NCI-H128 (cell line): ENCODE data around the gene DMTF1.
"Not testable (repeated sequence)": the region's sequence is repeated elsewhere in the genome, so short reads cannot be mapped to it uniquely, and the experiment has no call there.

Experiments used
- DNase-seq: peaks from one replicate; lab custom pipeline; 2025; ENCODE audit not compliant: unreplicated experiment; lab: John Stamatoyannopoulos, UW

The DMTF1 gene

DNA sequence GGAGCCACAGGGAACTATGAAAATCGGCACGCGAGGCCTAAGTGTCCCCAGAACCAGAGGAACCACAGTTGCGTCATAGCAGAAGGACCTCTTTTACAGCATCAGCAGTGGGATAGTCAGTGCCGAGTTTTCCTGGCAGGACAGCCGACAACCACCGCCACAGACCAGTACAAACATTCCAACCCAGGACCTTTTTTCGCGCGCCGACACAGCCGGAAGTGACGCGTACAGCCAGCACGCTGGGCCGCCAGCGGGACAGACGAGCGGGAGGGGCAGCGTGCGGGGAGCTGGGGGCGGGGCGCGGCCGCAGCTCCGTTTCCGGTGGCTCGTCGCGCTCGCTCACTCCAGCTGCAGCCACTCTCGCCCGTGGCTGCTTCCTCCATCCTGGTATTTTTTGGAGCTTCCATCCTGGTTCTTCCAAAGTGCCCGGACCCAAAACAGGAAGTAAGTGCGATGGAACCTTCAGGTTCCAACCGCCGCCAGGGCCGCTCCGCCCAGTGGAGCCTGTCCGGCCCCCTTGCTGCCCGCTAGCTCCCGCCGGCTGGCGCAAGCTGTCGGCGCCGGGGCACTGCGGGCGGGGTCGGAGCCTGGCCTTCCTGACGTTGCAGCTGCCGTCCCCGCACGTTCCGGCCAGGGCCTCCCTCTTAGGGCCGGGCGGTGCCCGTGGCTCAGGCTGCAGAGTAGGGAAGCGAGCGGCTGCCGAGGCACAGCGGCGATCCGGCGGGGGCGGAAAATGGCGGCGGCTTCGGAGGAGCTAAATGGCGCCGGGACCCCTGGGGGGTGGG is at the start of gene DMTF1:
Gene DMTF1, plus strand, starts transcription at position 342 of the 785 bp plus-strand sequence. CDS start 12,489 bp downstream, outside the sequence.
- DNase-seq: peak; percentile 77

DNA sequence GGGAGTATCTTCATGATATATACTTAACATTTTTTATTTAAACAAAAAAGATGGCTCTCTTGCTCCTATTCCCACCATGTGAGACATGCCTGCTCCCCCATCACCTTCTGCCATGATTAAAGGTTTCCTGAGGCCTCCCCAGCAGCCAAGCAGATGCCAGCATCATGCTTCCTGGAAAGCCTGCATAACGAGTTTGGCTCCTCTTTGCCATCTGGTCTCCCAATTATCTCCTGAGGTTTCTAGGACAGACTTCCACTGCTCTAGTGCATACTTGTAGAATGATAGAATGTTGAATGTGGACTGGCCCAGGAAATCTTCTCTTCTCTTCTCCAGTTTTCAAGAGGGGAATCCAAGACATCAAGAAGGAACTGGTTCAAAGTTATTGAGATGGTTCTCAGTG is 46.9 kb upstream of the DMTF1 start:
- no peak for DNase-seq

- DNase-seq: no peak
Observed at GRCh38 chr7:87106974-87107612, 45.2 kb upstream of the DMTF1 start.

GRCh38 chr7:87107949-87108776 is 44.1 kb upstream of the DMTF1 start:
- no peak for DNase-seq

GRCh38 chr7:87110778-87111177 is 41.5 kb upstream of the DMTF1 start:
- DNase-seq: no peak

GRCh38 chr7:87111877-87112276 is 40.4 kb upstream of the DMTF1 start:
- DNase-seq: no peak

DNA sequence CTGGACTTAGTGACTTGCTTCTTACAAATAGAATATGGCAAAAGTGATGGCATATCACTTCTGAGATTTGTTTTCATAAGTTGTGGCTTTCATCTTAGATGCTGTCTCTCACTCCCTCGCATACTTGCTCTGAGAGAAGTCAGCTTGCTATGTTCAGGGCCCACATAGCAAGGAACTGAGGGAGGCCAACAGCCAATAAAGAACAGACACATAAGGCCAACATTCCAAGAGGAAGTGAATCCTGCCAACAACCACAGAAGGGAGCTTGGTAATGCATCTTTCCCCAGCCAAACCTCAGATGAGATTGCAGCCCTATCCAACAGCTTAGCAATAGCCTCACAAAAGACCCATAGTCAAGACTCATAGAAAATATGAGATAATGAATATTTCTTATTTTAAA is 39.2 kb upstream of the DMTF1 start:
- DNase-seq: no peak

- not testable (repeated sequence) for DNase-seq
Observed at GRCh38 chr7:87113904-87114303, 38.3 kb upstream of the DMTF1 start.

DNA sequence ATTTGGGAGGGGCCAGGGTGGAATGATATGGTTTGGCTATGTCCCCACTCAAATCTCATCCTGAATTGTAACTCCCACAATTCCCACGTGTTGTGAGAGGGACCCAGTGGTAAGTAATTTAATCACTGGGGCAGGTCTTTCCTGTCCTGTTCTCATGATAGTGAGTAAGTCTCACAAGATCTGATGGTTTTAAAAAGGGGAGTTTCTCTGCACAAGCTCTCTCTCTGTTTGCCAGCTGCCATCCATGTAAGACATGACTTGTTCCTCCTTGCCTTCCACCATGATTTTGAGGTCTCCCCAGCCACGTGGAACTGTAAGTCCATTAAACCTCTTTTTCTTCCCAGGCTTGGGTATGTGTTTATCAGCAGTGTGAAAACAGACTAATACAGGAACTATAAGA is 36.5 kb upstream of the DMTF1 start:
- not testable (repeated sequence) for DNase-seq

DNA sequence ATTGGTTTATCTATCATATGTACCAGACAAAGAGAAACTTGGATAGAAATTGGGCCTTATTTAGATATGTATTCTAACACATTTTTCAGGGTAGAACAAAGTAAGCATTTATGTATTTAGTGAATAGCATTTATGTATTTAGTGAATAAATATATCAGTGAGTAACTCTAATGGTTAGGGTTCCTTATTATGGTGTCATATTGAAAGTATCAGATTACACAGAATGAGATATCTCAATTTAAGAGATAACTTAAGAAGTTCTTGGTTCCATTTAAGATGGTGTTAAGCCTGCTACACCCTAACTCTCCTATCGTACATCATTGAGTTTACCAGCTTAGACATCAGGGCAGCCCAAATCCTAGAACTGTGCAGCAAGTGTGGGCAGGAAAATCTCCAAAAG is 35.9 kb upstream of the DMTF1 start:
- no peak for DNase-seq

DNA sequence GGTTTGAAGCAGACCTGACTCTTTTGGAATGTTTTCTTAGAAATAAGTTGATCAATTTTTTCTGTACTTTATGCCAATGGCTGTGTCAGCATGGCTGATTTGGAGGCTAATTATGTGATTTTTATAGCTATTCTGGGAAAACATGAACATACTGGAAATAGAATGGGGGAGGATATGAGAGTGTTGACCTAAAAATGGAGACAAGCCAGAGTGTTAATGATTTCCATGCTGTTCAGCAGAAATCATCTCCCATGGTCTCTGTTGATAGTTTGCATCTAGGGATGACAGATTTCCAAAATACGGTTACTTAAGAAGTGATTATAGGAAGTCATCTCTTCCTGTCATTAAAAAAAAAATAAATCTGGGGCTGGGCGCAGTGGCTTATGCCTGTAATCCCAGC is 32.7 kb upstream of the DMTF1 start:
- no peak for DNase-seq

DNA sequence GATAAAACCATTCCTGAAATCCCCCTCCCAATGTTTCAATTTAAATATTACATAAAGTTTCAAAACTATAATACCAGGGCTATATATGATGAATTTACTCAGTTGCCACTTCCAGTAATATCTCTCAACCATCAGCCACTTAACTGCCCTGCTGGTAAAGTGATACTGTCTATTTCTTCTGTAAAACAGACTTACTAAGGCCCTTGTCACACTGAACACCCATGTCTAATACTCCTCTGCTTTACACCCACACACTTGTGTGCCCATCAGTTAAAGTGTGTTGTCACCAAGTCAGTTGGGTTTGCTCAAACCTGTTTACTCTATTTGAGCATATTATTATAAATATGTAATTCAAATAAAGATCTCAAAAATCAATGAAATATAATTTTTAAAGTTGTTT is 29.1 kb upstream of the DMTF1 start:
- DNase-seq: no peak

- DNase-seq: no peak
Observed at GRCh38 chr7:87127019-87127418, 25.2 kb upstream of the DMTF1 start.

DNA sequence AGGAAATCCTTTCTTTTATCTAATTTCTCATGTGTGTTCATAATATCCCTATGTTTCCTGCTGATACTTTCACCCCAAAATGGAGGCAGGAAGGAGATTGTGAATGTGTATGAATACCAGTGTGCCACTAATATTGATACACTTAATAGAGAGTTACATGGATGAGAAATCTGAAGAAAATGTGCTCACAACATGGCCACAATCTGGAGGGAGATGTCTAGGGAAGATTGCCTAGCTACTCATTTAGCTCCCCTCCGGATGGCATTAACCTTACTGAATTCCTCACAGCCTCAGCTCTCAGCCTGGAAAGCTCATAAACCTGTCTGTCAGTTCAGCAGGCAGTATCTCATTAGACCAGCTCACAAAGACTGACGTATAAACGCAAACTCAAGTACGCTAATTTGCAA is 23.4 kb upstream of the DMTF1 start:
- no peak for DNase-seq

DNA sequence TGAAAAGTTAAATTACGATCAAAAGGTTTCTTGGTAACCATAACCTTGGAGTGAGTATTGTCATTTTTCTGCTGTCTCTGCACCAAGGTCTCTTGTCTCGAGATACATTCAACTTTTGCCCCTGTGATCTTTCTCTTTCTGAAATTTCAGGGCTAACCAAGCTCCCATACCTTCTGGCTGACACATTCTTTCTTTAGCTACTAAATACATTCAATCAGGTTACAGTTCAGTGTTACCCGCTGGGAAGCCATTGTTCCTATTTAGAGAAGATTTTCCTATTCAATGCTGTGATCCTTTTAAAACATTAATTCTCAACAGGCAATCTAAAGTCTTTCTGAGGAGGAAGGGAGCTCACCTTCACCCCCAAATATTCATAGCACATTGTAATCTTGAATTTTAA is 22.9 kb upstream of the DMTF1 start:
- no peak for DNase-seq

DNA sequence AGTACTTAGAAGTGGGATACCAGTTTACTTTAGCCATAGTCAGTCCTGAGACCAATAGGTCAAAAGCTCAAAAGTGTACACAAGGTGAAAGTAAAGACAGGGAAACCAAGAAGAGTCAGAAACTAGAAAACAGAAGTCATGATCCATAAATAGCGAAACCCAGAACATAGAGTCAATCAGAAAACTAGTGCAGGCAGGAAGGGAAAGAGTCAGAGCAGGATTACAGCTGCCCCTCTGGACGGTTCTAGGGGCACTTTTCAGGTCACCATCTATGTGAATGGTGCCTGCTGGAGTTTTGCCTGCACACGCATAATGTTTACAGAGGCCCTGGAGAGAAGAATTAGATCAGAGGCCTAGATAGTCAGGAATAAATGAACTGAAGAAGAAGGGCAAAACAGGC is 22.4 kb upstream of the DMTF1 start:
- DNase-seq: no peak

- DNase-seq: no peak
Observed at GRCh38 chr7:87131771-87132170, 20.5 kb upstream of the DMTF1 start.

DNA sequence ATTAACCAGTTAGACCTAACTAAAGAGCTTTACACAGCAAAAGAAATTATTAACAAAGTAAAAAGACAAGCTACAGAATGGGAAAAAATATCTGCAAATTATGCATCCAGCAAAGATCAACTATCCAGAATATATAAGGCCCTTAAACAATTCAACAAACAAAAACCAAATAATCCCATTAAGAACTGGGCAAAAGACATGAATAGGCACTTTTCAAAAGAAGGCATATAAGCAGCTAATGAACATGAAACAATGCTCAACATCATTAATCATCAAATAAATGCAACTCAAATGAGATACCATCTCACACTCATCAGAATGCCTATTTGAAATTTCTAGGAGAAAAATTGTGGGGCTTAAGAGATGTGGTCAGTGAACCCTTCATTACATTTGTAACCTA is 15.0 kb upstream of the DMTF1 start:
- no peak for DNase-seq

- no peak for DNase-seq
Observed at GRCh38 chr7:87139514-87139913, 12.7 kb upstream of the DMTF1 start.

DNA sequence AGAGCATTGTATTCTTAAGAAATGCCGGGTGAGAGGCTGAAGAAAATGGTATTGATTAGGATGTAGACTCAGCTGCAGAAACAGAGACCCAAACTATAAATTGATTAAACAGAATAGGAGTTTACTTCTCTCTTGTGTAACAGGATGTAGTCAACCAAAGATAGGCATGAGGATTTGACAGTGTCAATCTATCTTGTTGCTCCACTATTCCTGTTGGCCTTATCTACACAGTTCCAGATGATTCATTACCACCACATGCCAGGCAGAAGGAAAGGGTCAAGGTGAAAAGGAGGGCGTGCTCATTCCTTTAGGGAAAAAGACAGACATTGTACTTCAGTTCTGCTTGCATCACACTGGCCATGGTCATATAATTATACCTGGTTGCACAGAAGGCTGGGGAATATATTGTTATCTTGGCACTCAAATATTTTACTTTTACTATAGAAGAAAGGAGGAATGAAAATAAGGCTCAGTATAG is 11.9 kb upstream of the DMTF1 start:
- no peak for DNase-seq

GRCh38 chr7:87144173-87144657 is 8.0 kb upstream of the DMTF1 start:
- DNase-seq: no peak
